ENCODE measurements around the gene ZNF423.

ZNF423 gene

DNA sequence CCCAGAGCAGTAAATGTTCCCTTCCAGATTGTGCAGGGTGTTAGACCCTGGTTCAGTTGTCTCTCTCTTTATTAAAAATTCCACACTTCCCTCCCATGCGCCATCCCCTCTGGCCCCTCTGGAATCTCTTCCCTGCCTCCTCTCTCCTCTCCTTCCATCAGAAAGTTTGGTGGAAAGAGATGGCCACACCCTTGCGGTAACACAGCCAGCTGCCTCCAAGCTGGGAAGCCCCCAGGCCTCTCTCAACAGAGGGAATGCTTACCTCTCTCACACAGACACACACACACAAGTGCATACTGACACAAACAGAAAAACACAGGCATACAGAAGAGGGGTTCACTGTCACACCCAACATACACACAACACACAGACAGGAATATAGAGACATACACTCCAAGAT is 261.8 kb downstream of the ZNF423 start:
- DNase-seq: no peak

DNA sequence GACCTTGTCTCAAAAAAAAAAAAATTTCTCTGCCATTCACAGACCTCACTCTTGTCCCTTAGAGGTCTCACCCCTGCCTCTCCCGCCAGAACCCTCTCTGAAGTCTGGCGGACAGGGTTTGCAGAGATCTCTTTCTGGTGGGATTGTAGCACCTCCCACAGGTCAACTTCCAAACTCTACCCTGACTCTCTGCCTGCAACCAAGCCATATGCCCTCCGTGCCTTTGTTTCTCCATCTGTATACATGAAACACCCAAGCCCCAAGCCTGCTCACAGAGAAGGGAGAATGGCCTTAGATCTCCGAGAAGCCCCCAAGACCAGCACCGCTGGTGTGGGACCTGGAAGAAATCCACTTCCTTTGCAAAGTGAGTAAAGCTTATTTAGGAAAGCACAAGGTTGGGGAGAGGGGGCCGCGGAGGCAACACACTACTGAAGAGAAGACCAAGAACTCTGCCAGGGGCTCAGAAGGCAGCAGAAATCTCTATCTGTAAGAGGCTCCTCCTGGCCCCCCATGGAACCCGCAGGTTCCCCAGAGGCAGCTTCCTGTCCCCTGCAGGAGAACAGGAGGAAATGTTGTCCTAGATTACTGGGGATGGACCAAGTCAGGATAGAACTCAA is 262.4 kb downstream of the ZNF423 start:
- no peak for DNase-seq

DNA sequence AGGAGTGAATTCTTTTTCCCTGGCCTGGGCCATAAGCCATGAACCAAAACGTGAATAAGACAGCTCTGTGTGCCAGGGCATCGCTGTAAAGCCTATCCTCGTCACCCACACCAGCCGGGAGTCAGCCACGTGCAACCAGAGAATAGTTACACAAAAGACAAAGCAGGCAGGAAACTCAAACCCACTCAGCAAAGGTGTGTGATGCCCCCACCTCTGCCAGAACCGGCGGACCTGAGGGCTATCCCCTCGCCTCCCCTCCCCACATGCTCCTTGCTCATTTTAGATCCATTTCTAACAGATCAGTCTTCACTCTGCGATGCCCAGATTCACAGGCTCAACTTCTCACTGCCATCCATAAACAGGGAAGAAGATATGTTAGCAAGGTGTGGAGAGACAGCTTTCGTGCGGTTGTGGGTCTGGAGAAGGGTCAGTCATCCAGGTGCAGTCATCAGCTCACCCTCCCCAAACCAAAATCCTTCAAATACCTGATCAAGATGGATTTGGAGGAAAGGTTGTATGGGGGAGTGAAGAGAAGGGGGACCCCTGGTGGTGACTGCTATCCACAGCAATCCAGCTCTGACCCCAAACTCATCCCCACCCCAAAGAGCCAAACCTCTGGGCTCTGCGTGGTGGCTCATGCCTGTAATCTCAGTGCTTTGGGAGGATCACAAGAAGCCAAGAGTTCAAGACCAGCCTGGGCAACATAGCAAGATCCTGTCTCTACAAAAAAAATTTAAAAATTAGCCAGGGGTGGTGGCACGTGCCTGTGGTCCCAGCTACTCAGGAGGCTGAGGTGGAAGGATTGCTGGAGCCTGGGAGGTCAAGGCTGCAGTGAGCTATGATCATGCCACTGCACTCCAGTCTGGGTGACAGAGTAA is 263.1 kb downstream of the ZNF423 start:
- DNase-seq: peak; percentile 16 to 19

DNA sequence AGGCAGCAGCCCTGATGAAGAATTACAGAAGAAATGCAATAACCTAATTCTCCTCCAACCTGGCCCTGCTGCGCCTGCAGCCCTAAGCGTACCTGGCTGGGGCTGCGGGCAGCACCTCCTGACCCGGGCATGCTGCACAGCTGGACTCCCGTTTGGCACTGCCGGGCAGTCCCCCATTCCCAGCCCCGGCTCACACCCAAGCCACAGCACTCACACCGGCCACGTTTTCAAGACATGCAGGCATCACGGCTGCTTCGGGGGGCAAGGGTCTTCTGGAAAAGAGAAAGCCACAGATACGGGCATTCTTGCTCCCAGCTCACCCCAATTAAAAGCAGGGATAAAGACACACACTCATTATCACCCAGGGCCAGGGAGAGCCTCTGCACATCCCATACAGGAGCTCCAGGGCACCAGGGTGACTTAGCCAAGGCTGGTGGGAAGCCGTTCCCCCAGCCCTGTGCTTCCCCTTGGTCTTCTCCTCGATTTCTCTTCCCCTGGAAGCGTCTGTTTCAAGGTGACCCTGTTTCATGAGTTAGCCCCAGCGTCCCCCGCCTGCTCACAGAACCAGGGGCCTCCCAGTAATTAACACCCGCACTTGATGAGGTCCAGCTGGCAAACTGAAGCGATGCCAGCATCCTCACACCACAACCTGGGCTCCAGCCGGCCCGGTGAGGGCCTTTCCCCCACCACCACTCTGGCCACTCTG is 265.6 kb downstream of the ZNF423 start:
- no peak for DNase-seq

DNA sequence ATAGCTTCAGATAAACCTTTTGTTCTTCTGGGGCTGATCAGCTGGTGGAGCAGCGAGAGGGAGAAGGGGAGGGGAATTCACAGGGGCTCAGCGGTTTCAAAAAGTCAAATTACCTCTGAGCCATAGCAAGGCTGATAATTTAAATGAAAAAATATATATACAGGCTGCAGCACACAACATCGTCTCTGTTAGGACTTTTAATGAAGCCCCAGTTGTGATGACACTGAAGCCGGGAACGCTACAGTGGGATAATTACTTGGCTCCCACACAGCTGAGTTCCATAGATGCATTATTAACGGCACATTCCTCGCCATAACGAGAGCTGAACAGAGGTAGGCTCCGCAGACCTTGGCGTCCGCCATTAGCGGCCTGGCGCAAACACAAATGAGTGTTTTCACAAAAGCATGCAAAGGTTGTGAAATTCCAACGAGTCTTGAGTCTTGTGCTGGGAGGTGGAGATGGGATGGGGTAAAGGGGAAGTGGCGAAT is 266.3 kb downstream of the ZNF423 start:
- no peak for DNase-seq

DNA sequence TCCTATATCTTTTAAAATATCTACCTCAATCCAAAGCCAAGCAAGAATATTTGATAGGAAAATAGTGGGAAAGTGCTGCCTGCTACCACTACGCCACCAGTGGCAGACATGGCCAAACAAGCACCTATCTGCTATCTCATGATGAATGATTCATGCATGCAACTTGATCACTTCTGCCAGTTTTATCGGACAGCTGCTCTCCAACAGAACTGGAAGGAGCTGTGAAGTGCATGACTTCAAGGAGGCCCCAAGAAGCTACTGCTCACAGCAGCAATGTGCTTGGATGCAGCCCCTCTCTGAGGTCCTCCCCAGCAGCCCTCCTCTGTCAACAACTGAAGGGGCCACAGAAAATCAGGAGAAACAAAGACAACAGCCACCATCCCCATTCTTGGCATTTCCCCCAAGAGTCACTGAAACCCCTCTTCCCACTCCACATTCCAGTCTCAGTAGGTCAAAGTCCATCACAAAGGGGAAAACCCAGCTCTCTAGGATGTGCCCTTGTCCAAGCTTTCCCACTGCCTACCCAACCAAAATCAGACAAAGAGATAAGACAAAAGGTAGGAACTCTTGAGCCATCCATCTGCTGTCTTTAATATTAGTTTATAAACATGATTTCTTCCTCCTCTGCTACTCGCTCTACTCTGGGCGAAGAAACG is 267.1 kb downstream of the ZNF423 start:
- DNase-seq: no peak

DNA sequence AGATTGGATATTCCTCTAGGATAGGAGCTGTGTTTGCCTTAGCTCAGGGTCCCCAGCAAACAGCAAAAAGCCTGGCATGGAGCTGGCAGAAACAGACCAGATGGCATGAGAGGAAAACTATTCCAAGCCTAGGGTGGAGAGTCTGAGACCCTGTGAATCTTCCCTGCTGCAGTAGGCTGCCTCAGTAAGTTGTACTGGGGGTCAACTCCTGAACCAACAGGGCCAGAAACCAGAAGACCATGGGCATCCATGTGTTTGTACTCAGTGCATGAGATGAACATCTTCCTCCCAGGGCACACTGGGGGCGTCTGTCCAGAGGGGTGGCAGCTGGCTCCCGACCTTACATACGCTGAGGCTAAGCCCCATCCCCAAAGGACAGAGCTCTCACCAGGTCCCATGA is 267.9 kb downstream of the ZNF423 start:
- no peak for DNase-seq

DNA sequence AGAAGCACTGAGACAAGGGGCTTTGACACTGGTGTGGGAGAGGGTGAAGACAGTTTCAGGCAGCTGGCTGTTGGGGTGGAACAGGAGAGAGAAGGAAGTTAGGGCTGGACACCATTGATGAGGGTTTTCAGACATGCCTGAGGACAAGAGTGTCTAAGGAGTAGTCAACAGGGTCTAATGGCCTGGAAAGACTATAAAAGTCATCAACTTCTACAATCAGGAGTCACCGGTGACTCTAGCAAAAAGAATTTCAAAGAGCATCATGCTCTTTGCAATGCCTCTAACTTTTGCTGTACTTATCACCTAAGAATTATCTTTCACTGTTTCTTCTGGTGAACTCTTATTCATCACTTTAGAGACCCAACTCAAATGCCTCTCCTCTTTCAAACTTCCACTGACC is 268.4 kb downstream of the ZNF423 start:
- DNase-seq: no peak

DNA sequence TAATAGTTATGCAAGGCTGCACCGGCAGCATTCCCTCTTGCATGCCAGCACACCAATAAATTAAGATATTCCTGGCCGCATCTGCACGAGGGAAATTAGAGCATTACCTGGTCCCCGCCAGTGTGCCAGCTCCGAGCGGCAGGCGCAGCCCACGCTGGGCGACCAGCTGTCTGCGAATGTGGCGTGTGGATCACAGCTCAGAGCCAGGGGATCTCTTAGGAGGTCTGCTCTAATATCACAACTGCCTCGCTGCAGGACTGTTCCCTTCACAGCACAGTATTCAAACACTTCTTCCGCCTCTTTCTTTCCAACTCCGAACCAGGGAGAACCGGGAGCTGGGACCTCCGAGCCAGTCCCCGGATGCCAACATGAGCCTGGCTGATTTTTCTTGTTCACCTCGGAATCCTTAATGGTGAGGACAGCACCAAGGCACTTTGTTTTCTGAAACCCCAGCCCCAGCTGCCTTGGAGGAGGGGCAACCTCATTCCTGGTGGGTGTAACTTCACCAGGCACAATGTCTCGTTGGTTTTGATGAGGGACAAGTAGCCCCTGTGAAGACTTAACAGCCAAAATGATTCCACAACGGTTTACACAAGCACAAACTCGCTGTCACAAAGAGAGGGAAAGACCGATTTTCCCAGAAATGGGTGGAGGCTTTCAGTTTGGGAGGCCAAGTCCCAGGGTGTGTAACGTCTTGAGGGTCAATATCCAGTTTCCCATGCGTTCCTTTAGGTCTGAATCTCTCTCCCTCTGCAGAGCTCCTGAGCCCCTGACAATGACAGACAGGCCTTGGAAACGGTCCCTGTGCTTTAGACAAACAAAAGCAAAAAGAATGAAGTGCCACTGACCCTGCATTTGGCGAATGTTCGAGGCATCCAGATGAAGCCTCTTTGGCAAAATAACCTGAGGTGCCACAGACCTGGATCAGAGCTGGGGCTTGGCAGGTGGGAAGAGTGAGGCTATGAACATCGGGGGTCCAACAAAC is 269.2 kb downstream of the ZNF423 start:
- DNase-seq: no peak

DNA sequence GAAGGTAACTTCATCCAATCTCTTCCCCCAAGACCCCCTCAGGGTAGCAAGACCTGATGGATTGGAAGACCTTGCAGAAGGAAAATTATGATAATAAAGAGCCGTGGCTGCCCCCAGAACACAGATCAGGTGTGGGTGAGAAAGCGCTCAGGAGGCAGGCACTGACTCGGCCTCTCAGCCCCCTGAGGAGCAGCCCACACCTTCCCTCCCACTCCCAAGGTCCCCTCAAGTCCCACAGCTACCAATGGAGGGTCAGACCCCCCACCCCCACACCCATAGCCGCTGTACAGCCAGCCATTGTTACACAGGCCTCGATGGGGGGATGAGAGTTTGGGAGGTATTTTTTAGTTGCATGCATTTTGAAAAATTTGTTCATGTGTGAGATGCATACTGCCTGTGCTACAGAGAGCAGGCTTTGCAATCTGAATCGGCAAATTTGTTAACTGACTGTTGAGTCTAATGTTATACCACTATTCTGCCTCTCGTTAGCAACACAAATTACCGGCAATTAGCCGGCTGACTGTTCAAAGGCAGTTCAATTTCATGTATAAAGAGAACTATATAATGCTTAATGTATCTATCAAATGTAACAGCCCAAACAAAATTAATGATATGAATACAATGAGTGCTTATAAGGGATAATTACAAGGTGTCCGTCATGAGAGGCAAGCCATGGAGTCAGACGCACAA is 270.6 kb downstream of the ZNF423 start:
- no peak for DNase-seq

DNA sequence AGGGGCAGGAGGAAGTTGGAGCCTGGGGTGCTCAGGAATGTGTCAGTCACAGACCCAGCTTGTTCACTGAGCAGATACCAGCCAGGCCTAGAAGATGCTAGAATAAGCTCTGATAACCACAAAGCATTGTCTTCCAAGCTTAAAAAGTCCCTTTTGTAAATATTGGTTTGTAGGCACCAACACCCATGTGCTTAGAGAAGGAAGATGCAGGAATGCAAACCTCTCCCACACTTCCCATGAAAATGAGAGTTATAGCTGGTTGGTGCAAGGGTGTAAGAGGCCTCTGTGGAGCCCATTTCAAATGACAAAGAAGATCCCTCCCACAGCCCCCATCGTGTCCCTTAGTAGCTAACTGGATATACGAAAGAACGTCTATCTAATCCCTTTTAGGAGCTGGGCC is 272.0 kb downstream of the ZNF423 start:
- DNase-seq: no peak

DNA sequence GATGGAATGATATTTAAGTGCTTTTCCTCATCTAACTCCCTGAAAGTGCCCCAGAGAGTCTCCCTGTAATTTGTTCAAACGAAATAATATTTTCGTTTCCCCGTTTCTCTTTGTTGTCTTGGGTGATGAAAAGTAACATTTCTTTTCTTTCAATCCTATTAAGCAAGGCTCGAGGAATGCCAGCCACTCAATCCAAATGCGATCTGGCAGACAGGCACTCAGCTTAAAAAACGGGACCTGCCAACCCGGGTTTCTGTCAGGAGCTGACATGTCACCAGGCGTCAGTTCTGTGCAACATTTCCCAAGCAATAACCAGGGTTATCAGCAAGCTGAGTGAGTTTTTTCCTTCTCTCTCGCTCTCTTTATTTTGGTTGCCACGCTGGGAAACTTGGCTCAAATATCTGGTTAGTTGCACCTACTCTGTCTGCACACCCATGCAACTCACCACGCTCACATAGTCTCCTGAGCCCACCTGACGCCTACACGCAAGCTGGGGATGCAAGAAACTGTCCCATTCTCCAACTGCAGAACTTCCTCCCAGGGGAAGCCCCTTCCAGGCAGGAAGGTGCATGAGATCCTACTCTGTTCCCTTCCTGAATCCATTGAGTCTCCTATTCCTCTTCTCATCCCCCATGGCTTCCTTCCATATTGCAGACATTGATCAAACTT is 274.1 kb downstream of the ZNF423 start:
- DNase-seq: no peak

DNA sequence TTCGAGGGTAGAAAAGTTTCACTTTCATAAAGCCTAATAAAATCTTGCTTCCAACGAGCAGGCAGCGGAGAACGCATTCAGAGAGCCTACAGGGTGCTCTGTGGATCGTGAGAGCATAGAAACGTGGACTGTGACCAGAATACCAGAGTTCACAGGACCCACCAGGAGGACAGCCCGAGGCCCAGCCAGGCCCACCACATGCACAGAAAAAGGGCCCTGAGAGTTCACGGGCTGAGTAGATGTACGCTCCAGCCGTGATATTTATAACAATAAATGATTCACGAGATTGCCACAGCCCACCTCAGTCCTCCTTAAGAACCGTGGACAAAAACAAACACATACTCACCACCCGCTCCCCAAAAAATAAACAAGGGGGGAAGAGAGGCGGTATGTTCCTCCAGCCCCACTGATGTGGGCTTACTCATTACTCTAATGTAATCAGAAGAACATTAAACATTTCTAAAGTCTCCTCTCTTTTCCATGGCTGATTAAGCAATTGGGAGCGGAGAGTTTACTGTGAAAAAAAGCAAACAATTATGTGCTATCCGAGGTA is 275.1 kb downstream of the ZNF423 start:
- DNase-seq: no peak

DNA sequence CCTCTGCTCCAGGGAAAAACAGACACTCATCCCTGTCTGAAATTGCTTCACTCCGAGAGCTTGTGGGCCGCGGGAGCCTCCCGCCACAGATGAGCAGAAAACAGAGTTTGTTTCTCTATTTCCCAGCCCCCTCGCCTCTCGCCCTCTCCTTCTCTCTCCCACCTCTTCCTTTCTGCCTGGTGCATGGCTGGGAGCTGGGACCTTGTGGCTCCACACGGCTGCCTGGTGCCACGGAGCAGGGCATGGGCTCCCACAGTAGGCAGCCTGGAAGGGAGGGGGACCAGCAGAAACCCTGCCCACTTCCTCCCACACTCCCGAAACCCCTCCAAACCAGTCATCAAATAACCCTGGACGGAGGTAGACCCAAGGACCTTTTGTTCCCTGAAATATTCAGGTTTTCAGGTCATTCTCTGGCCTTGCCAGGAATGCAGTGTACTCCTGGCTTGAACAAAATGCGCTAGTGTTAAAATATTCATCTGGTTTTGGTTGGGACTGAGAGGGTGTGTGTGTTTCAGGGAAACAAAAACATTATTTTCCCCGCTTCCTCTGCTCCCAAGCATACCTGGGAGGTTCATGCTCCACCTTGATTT is 277.4 kb downstream of the ZNF423 start:
- no peak for DNase-seq

DNA sequence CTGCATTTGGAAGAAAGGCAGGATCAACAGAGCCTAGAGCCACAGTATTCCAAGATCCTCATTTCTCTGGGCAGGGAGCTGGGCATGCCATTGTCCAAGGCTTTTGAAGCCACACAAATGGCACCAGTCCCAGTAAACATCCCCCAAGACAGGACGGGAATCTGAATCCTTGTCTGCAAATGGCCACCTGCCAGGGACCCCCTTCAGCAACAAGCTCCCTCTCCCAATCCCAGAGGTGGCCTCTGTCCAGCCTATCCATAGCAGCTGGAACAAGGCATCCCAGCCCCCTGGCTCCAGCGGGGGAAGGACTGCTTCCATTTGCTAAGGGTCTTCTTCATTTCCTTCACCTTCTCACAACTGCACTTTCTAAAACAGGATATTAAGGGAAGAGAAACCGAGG is 277.9 kb downstream of the ZNF423 start:
- DNase-seq: no peak

DNA sequence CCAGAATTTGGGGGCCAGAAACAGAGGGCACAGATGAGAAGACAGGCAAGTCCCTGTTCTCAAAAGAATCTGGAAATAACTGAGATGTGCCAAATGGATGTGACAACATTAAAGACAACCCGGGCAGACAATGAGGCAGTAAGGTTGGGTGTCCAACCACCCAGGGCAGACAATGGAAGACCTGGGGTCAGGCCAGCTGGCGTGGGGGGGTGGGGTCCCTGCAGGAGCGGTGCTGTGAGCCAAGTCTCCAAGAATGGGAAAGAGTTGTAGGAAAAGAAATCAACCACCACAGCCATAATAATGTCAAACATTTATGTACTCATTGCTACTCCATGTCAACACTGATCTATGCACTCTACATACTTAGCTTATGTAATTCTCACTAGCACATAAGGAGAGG is 279.0 kb downstream of the ZNF423 start:
- DNase-seq: no peak

DNA sequence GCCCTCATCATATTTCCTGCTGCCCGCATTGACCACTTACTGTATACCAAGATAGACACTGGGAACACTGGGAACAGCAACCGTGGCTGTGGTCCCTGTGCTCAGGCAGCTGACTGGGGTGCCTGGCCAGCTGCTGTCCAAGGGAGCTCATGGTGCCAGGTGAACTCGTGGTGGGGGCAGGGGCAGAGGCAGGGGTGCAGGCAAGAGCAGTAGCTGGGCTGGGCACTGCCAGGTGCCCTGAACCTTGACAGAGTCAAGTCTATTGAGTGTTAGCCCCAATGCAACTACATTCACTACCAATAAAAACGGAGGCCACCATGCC is 279.8 kb downstream of the ZNF423 start:
- DNase-seq: no peak

DNA sequence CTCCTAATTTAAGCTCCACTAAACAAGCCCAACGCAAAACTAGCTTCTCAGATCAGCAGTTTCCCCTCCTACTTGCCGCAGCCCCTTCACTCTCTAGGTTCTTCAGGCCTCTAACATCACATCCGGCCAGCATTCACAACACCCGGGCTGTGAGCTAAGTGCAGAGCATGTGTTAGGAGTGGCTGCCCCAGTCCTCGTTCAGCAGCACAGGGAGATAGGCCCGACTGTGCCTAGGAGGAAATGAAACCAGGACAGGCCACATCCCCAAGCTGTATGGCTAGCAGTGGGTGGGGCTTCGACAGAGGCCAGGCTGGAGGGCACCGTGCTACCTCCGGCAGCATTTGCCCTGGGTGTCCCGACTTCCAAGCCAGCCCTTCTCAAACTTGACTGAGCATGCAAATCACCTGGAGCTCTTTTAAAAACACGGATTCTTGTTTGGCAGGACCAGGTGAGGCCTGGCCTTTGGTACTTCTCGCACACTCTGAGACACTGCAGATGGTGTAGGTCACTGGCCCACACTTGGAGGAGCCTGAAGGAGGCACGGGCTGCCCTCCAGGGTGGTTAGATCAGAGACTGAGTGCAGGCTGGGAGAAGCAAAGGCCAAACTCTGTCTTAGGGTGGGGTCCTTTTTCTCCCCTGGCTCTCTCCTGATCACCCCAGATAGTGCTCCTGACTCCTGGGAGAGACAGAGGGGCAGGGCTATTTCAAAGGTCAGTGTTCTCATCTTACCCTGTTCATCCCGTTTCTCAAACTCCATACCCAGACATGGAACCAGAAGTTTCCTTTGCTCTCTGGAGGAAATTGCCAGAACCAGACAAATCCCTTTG is 280.4 kb downstream of the ZNF423 start:
- DNase-seq: no peak

DNA sequence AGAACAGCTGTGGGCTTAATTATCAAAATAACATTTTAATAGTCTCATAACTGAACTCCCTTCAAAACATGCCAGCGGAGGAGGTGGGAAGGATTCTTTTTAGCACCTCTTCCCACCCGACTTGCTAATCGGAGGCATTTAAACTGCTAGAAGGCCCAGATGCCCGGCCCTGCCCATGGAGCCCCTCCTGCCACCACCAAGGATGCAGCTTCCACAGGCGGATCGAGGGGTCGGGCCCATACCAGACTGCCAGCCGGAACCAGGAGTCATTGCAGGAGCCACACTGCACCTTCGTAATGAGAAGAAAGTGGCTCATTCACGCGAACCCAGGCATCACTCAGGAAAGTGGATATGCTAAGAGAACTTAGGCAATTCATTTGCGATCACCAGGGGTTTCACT is 281.1 kb downstream of the ZNF423 start:
- DNase-seq: no peak
